IPS-20b (cell line): Measurements from ENCODE around the gene SLC25A48.

ENCODE experiments used
- H3K27ac ChIP-seq: one replicate; pipeline ENCODE4 v1.5.1; 2013; ENCODE audit warnings: low read length
- H3K27me3 ChIP-seq: 2 replicates; pipeline ENCODE4 v1.6.1; 2013; ENCODE audit warnings: mild to moderate bottlenecking, low read length, inconsistent platforms; ENCODE audit not compliant: insufficient read depth
- H3K36me3 ChIP-seq: 2 replicates; pipeline ENCODE4 v1.6.1; 2013; ENCODE audit warnings: low read depth, mild to moderate bottlenecking, inconsistent platforms, low read length, moderate library complexity; ENCODE audit not compliant: insufficient read depth
- H3K4me1 ChIP-seq: 2 replicates; pipeline ENCODE4 v1.6.1; 2013; ENCODE audit warnings: mild to moderate bottlenecking, control low read depth, inconsistent platforms, low read length, moderate library complexity; ENCODE audit not compliant: insufficient read depth
- H3K4me3 ChIP-seq: 2 replicates; pipeline ENCODE4 v1.5.1; 2013; ENCODE audit warnings: mild to moderate bottlenecking, low read length, inconsistent platforms
- H3K9ac ChIP-seq: 2 replicates; pipeline ENCODE4 v1.6.1; 2013; ENCODE audit warnings: low read depth, mild to moderate bottlenecking, inconsistent platforms, low read length, moderate library complexity
- H3K9me3 ChIP-seq: 2 replicates; pipeline ENCODE4 v1.6.1; 2013; ENCODE audit warnings: mild to moderate bottlenecking, low read depth, low read length, inconsistent platforms; ENCODE audit not compliant: insufficient read depth

The SLC25A48 gene

GRCh38 chr5:135864503-135865435, 30.3 kb downstream of the SLC25A48 start:
- Histone ChIP-seq H3K9me3 (no peaks in the 10 kb centered on the region), H3K27me3 (no peaks in the 10 kb centered on the region; the same call in 1 of the 2 replicates)

GRCh38 chr5:135866016-135866415, 31.6 kb downstream of the SLC25A48 start:
- Histone ChIP-seq H3K9me3 (no peaks in the 10 kb centered on the region), H3K4me3 (no peak overlapping the region), H3K36me3 (no peaks in the 10 kb centered on the region), H3K27ac (no peak overlapping the region), H3K4me1 (no peaks in the 10 kb centered on the region), H3K9ac (no peak overlapping the region), H3K27me3 (no peaks in the 10 kb centered on the region; the same call in 1 of the 2 replicates)

More at GRCh38 chr5:135864503-135865435, 30.3 kb downstream of the SLC25A48 start:
- no peak overlapping the region for H3K27ac ChIP-seq
- H3K4me1 ChIP-seq = no peaks in the 10 kb centered on the region
- H3K9ac ChIP-seq = no peak overlapping the region
- no peak overlapping the region for H3K4me3 ChIP-seq
- no peaks in the 10 kb centered on the region for H3K36me3 ChIP-seq

DNA sequence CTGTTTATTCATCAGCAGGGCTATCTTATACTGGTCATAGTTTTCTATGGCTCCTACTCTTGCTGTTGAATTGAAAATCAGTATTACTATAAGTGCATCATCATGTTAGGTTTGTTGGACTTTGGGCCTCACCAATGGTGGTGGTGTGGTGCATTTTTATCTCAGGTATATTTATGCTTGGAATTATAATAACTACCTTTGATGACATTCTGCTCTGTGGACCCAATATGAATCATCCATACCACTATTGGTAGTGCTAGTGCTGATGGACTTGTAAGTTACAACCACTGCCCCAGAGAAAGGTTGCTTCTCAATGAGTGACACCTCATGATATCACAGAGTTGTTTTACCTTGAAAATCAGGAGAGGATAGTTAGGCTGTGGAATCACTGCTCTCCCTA, 33.1 kb downstream of the SLC25A48 start:
- Histone ChIP-seq H3K27me3 (no peaks in the 10 kb centered on the region; the same call in 1 of the 2 replicates), H3K9ac (no peak overlapping the region), H3K27ac (no peak overlapping the region), H3K36me3 (no peaks in the 10 kb centered on the region), H3K4me1 (no peaks in the 10 kb centered on the region), H3K4me3 (no peak overlapping the region), H3K9me3 (no peaks in the 10 kb centered on the region)

GRCh38 chr5:135868681-135869080, 34.2 kb downstream of the SLC25A48 start:
- no peak overlapping the region for H3K27ac ChIP-seq
- H3K9ac ChIP-seq = no peak overlapping the region
- H3K36me3 ChIP-seq = no peaks in the 10 kb centered on the region
- H3K9me3 ChIP-seq = no peaks in the 10 kb centered on the region
- H3K4me1 ChIP-seq = no peaks in the 10 kb centered on the region
- no peak overlapping the region for H3K4me3 ChIP-seq
- no peaks in the 10 kb centered on the region for H3K27me3 ChIP-seq

GRCh38 chr5:135869276-135869675, 34.8 kb downstream of the SLC25A48 start:
- no peaks in the 10 kb centered on the region for H3K4me1 ChIP-seq
- H3K9me3 ChIP-seq = no peaks in the 10 kb centered on the region
- no peak overlapping the region for H3K27ac ChIP-seq
- no peak overlapping the region for H3K4me3 ChIP-seq
- no peak overlapping the region for H3K9ac ChIP-seq
- H3K36me3 ChIP-seq = no peaks in the 10 kb centered on the region
- no peaks in the 10 kb centered on the region for H3K27me3 ChIP-seq

DNA sequence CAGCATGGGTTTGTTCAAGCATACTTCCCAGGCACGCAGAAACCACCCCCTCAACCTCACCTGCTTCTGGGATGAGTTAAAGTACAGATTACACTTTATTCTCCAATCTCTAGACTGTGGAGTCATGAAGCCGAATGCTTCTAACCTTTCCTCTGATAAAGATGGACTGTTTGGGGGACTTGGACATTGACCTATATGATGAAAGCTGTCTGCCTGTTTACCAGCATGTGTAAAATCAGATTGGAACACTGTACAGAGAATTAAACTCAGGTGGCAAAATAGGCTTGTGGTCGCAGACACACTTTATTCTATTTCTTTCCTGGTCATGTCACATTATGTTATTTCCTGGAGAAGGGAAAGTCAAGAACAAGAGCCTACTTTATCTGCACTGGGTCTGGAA, 35.5 kb downstream of the SLC25A48 start:
- no peak overlapping the region for H3K27ac ChIP-seq
- no peaks in the 10 kb centered on the region for H3K9me3 ChIP-seq
- no peaks in the 10 kb centered on the region for H3K4me1 ChIP-seq
- no peaks in the 10 kb centered on the region for H3K36me3 ChIP-seq
- no peaks in the 10 kb centered on the region for H3K27me3 ChIP-seq
- H3K4me3 ChIP-seq = no peak overlapping the region
- H3K9ac ChIP-seq = no peak overlapping the region

DNA sequence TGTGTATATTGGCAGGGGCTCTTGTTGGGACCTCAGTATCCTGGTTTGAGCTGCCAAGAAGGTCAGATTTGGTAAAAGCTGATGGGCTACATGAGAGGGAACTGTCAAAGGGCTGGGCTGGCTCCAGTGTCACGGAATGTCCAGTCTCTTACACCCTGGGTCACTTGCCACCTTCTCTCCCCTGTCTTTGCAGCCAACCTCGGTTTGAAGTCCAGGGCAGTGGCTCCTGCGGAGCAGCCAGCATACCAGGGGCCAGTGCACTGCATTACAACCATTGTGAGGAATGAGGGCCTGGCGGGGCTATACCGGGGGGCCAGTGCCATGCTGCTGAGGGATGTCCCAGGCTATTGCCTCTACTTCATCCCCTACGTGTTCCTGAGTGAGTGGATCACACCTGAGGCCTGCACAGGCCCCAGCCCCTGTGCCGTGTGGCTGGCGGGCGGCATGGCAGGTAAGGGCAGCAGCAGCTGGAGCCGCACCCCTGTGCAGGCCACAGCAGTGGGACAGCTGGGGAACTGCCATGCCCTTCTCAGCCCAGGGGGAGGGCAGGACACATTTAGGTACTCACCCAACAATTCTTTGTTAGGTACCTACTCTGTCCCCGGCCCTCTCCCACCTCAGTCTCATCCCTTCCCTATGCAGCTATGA, 36.9 kb downstream of the SLC25A48 start:
- Histone ChIP-seq H3K27me3 (no peaks in the 10 kb centered on the region), H3K27ac (no peak overlapping the region), H3K9ac (no peak overlapping the region)

GRCh38 chr5:135873831-135874230, 39.4 kb downstream of the SLC25A48 start:
- Histone ChIP-seq H3K27ac (no peak overlapping the region), H3K4me1 (no peaks in the 10 kb centered on the region), H3K36me3 (no peaks in the 10 kb centered on the region), H3K9me3 (no peaks in the 10 kb centered on the region), H3K4me3 (no peak overlapping the region), H3K27me3 (no peaks in the 10 kb centered on the region), H3K9ac (no peak overlapping the region)

More for the DNA sequence above, 36.9 kb downstream of the SLC25A48 start:
- Histone ChIP-seq H3K4me3 (no peak overlapping the region), H3K9me3 (no peaks in the 10 kb centered on the region), H3K36me3 (no peaks in the 10 kb centered on the region), H3K4me1 (no peaks in the 10 kb centered on the region)

DNA sequence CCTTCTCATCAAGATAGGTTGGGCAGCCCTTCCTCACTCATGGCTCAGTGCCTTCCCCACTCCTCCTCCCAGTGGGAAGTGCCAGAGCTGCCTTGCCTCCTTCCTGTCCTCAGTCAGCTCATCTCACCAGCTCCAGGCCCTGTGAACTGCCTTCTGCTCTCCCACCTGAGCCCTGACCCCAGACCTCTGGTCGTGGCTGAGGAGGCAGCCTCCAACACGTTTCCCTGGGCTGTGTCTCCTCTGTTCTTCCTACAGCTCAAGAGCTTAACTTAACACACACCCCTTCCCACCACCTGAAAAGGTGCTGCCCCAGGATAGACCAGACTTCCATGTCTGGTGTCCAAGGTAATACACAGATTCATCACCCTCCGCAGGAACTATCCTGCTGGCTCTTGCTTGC, 40.0 kb downstream of the SLC25A48 start:
- no peak overlapping the region for H3K9ac ChIP-seq
- no peaks in the 10 kb centered on the region for H3K9me3 ChIP-seq
- H3K36me3 ChIP-seq = no peaks in the 10 kb centered on the region
- no peak overlapping the region for H3K4me3 ChIP-seq
- no peak overlapping the region for H3K27ac ChIP-seq
- H3K27me3 ChIP-seq = no peaks in the 10 kb centered on the region
- no peaks in the 10 kb centered on the region for H3K4me1 ChIP-seq

DNA sequence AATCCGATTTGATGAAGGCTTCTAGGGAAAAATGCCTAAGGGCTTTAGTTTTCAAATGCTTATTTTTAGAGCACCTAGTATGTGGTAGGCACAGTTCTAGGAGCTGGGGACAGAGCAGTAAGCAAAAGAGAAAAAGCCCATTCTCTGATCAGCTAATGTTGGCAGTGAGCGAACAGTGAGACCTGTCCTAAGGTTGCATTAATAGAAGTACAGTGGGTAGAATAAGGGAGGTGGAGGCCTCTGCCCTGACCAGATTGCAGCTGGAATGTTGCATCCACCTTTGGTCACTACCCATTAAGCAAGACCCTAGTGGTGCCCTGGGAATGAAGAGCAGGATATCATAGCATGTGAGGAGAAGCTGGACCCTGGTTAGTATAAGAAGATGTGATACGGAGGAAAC, 41.1 kb downstream of the SLC25A48 start:
- Histone ChIP-seq H3K9me3 (no peaks in the 10 kb centered on the region), H3K4me3 (no peak overlapping the region), H3K27me3 (no peaks in the 10 kb centered on the region), H3K9ac (no peak overlapping the region), H3K4me1 (no peaks in the 10 kb centered on the region), H3K27ac (no peak overlapping the region), H3K36me3 (no peaks in the 10 kb centered on the region)

- no peak overlapping the region for H3K9ac ChIP-seq
- H3K4me3 ChIP-seq = no peak overlapping the region
- H3K9me3 ChIP-seq = no peaks in the 10 kb centered on the region
- H3K27me3 ChIP-seq = no peaks in the 10 kb centered on the region
- no peaks in the 10 kb centered on the region for H3K4me1 ChIP-seq
- no peaks in the 10 kb centered on the region for H3K36me3 ChIP-seq
- no peak overlapping the region for H3K27ac ChIP-seq
Observed at GRCh38 chr5:135876146-135876545, 41.7 kb downstream of the SLC25A48 start.
